HEK293T (cell line): ENCODE results near the gene SERPINE2.

Source experiments
- CTCF ChIA-PET: fragments of 350-600 bp; formaldehyde crosslinking; extraction: SDS; loops from one replicate; lab custom pipeline; 2021; ENCODE audit warnings: antibody characterized with exemption, inconsistent platforms; lab: Yijun Ruan, JAX
- POLR2A ChIA-PET: fragments of 350-600 bp; formaldehyde crosslinking; extraction: SDS; loops from one replicate; lab custom pipeline; 2020; ENCODE audit warnings: antibody characterized with exemption, inconsistent platforms; lab: Yijun Ruan, JAX
- DNase-seq: peaks from one replicate; pipeline ENCODE4 v3.0.0; 2012; ENCODE audit warnings: mixed read lengths; ENCODE audit errors: extremely low spot score
- ARNT ChIP-seq: fragments of 450-650 bp; IDR thresholded peaks from 2 replicates; pipeline ENCODE4 v1.6.1; 2017; ENCODE audit warnings: mild to moderate bottlenecking
- BHLHE40 ChIP-seq: fragments of 450-650 bp; IDR thresholded peaks from 2 replicates; pipeline ENCODE4 v1.6.1; 2016; ENCODE audit warnings: mild to moderate bottlenecking, moderate library complexity, borderline replicate concordance
- CTBP1 ChIP-seq: fragments of 450-650 bp; IDR thresholded peaks from 2 replicates; pipeline ENCODE4 v1.6.1; 2016; ENCODE audit warnings: borderline replicate concordance
- ELF4 ChIP-seq: fragments of 450-650 bp; IDR thresholded peaks from 2 replicates; pipeline ENCODE4 v1.6.1; 2017; ENCODE audit warnings: antibody characterized with exemption
- FOXA1 ChIP-seq: fragments of 450-650 bp; IDR thresholded peaks from 2 replicates; pipeline ENCODE4 v1.6.1; 2016; ENCODE audit warnings: mild to moderate bottlenecking
- FOXK2 ChIP-seq: fragments of 450-650 bp; IDR thresholded peaks from 2 replicates; pipeline ENCODE4 v1.6.1; 2016; ENCODE audit warnings: mild to moderate bottlenecking
- FOXM1 ChIP-seq: fragments of 450-650 bp; IDR thresholded peaks from 2 replicates; pipeline ENCODE4 v1.6.1; 2017; ENCODE audit warnings: mild to moderate bottlenecking, borderline replicate concordance
- HDGF ChIP-seq: fragments of 450-650 bp; IDR thresholded peaks from 2 replicates; pipeline ENCODE4 v1.6.1; 2017; ENCODE audit warnings: antibody characterized with exemption, borderline replicate concordance
- L3MBTL2 ChIP-seq: fragments of 450-650 bp; conservative IDR thresholded peaks from 2 replicates; pipeline ENCODE4 v1.6.1; 2016; ENCODE audit warnings: mild to moderate bottlenecking
- LEF1 ChIP-seq: fragments of 450-650 bp; IDR thresholded peaks from 2 replicates; pipeline ENCODE4 v1.6.1; 2017; ENCODE audit warnings: mild to moderate bottlenecking, borderline replicate concordance
- NFRKB ChIP-seq: fragments of 450-650 bp; IDR thresholded peaks from 2 replicates; pipeline ENCODE4 v1.6.1; 2016; ENCODE audit warnings: mild to moderate bottlenecking, moderate library complexity
- SP1 ChIP-seq: fragments of 450-650 bp; IDR thresholded peaks from 2 replicates; pipeline ENCODE4 v1.6.1; 2017
- SUZ12 ChIP-seq: fragments of 450-650 bp; IDR thresholded peaks from 2 replicates; pipeline ENCODE4 v1.6.1; 2016; ENCODE audit warnings: mild to moderate bottlenecking
- TARDBP ChIP-seq: fragments of 450-650 bp; IDR thresholded peaks from 2 replicates; pipeline ENCODE4 v1.6.1; 2016
- ZNF384 ChIP-seq: fragments of 450-650 bp; IDR thresholded peaks from 2 replicates; pipeline ENCODE4 v1.6.1; 2016
- TF ChIP-seq, protein P1 (sequence below): fragments of 450-650 bp; IDR thresholded peaks from 2 replicates; pipeline ENCODE4 v1.6.1; 2016

Gene SERPINE2

GRCh38 chr2:224038049-224038829 lies 847 bp downstream of the SERPINE2 start:
- TF ChIP-seq SUZ12: no peak
- no peak for TF ChIP-seq ARNT
- TF ChIP-seq FOXK2: no peak
- no peak for TF ChIP-seq ZNF384
- TF ChIP-seq, protein P1, sequence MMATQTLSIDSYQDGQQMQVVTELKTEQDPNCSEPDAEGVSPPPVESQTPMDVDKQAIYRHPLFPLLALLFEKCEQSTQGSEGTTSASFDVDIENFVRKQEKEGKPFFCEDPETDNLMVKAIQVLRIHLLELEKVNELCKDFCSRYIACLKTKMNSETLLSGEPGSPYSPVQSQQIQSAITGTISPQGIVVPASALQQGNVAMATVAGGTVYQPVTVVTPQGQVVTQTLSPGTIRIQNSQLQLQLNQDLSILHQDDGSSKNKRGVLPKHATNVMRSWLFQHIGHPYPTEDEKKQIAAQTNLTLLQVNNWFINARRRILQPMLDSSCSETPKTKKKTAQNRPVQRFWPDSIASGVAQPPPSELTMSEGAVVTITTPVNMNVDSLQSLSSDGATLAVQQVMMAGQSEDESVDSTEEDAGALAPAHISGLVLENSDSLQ: no peak
- TF ChIP-seq L3MBTL2: no peak
- TF ChIP-seq FOXA1: no peak
- TF ChIP-seq TARDBP: no peak
- TF ChIP-seq ELF4: no peak
- no peak for TF ChIP-seq FOXM1
- TF ChIP-seq CTBP1: no peak
- TF ChIP-seq SP1: no peak
- TF ChIP-seq HDGF: no peak
- no peak for TF ChIP-seq BHLHE40
- TF ChIP-seq LEF1: no peak
- TF ChIP-seq NFRKB: no peak
- CTCF ChIA-PET: interaction anchor here (1.4 kb wide), 1 partner anchor 246 kb away, joined by 3 read pairs; no protein-coding TSS in a partner anchor
- DNase-seq: peak; percentile 64
- POLR2A ChIA-PET: no interaction called here

DNA sequence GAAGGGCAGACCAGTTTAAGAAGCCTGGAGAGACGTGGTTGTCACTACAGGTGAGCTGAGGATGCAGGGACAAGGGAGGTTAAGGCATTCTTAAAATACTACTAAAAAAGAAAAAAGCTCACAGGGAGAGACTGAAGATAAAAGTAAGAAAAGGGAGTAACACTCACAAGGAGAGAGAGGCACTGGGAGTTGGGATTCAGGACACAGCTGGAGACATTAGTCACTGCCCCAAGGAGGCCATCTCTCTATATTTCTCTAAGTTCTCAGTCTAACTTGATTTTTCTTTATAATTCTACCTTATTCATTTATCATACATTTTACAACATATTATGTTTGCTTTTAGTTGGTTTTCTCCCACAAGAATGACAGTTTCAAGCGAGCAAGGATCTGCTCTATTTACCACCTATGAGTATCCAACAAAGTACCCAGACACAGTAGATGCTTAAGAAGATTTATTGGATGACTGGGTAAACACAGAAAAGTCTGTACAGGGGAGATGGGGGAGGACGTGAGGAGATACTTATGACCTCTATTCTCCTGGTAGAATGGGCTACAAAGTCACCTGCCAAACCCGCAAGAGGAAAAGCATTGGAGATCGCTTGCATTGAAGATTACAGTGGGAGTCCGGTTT lies 2.2 kb downstream of the SERPINE2 start:
- ChIA-PET POLR2A (no interaction called here), CTCF (no interaction called here)
- no peak for TF ChIP-seq SP1
- TF ChIP-seq, protein P1: peak; percentile 73
- no peak for TF ChIP-seq FOXK2
- TF ChIP-seq ELF4: no peak
- no peak for DNase-seq

GRCh38 chr2:224034017-224034416 lies 5.1 kb downstream of the SERPINE2 start:
- CTCF ChIA-PET: no interaction called here
- POLR2A ChIA-PET: no interaction called here
- no peak for DNase-seq
- TF ChIP-seq TARDBP: no peak
- TF ChIP-seq FOXA1: no peak
- TF ChIP-seq, protein P1: no peak
- no peak for TF ChIP-seq SP1
- no peak for TF ChIP-seq FOXM1
- TF ChIP-seq HDGF: no peak
- TF ChIP-seq ARNT: no peak
- no peak for TF ChIP-seq L3MBTL2
- TF ChIP-seq SUZ12: no peak
- no peak for TF ChIP-seq CTBP1
- no peak for TF ChIP-seq NFRKB

DNA sequence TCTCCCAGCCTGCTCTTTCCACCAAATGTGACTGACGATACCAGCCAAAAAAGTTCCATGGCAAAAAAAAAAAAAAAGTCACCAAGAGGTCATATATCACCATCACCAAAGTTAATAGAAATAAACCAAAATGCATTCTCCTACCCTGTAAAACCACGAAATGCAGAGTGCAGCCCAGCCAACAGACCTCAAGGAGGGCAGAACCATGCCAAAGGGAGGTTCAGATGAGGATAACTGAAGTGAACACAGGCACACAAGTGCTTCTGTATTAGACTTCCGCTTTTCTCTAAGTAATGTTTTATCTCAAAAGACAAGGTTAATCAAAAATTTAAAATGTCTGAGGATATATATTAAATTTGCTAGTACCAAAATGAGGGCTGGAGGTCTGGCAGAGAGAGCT lies 5.5 kb downstream of the SERPINE2 start:
- ChIA-PET POLR2A (no interaction called here), CTCF (no interaction called here)
- DNase-seq: no peak
- TF ChIP-seq ARNT (no peak), NFRKB (no peak), LEF1 (no peak), HDGF (no peak), FOXK2 (no peak), SUZ12 (no peak), TARDBP (no peak), ZNF384 (no peak), BHLHE40 (no peak), FOXA1 (no peak), CTBP1 (no peak)
- TF ChIP-seq, protein P1: no peak

GRCh38 chr2:224032283-224032682 lies 6.8 kb downstream of the SERPINE2 start:
- TF ChIP-seq FOXA1: no peak
- TF ChIP-seq L3MBTL2: no peak
- TF ChIP-seq ZNF384: no peak
- no peak for TF ChIP-seq BHLHE40
- TF ChIP-seq SP1: no peak
- TF ChIP-seq NFRKB: no peak
- DNase-seq: no peak
- ChIA-PET CTCF (no interaction called here), POLR2A (no interaction called here)

- POLR2A ChIA-PET: no interaction called here
- CTCF ChIA-PET: no interaction called here
- DNase-seq: no peak
- no peak for TF ChIP-seq SP1
- TF ChIP-seq FOXA1: no peak
- TF ChIP-seq SUZ12: no peak
These were observed 7.6 kb downstream of the SERPINE2 start for GRCh38 chr2:224031358-224031970.
